Activated CD8-positive, alpha-beta memory T cell treated with anti-CD3 and anti-CD28 coated beads for 48 hours (primary cell): ENCODE data around the gene GET4.
"Not testable (repeated sequence)": the region's sequence is repeated elsewhere in the genome, so short reads cannot be mapped to it uniquely, and the experiment has no call there.

Experiments used
- DNase-seq, 3 experiments: peaks; one replicate each; pipeline ENCODE4 v3.0.0-alpha.2; 2020; ENCODE audit warnings: low read depth in 2 of 3, low spot score in 2 of 3

GET4 gene

GRCh38 chr7:845731-846130 is 30.6 kb upstream of the GET4 start:
- DNase-seq, result no peak

- DNase-seq, result not testable (repeated sequence)
Observed at GRCh38 chr7:846958-847650, 29.2 kb upstream of the GET4 start.

- not testable (repeated sequence) for DNase-seq
Observed at GRCh38 chr7:847728-848127, 28.6 kb upstream of the GET4 start.

- DNase-seq, result no peak
Observed at GRCh38 chr7:849145-849544, 27.2 kb upstream of the GET4 start.

GRCh38 chr7:849781-850180 is 26.6 kb upstream of the GET4 start:
- no peak for DNase-seq

- no peak for DNase-seq
Observed at GRCh38 chr7:851204-851603, 25.1 kb upstream of the GET4 start.

GRCh38 chr7:853366-854117 is 22.8 kb upstream of the GET4 start:
- no peak for DNase-seq

GRCh38 chr7:854118-854775 is 22.1 kb upstream of the GET4 start:
- DNase-seq, result no peak

GRCh38 chr7:855686-856369 is 20.5 kb upstream of the GET4 start:
- no peak for DNase-seq

GRCh38 chr7:856444-857095 is 19.8 kb upstream of the GET4 start:
- DNase-seq, result no peak

GRCh38 chr7:857661-858060 is 18.7 kb upstream of the GET4 start:
- DNase-seq, result no peak

- DNase-seq, result no peak
Observed at GRCh38 chr7:859359-860030, 16.9 kb upstream of the GET4 start.

- no peak for DNase-seq
Observed at GRCh38 chr7:860149-860548, 16.2 kb upstream of the GET4 start.

GRCh38 chr7:861222-861621 is 15.1 kb upstream of the GET4 start:
- no peak for DNase-seq

- no peak for DNase-seq
Observed at GRCh38 chr7:862157-862556, 14.2 kb upstream of the GET4 start.

- no peak for DNase-seq
Observed at GRCh38 chr7:863106-863505, 13.2 kb upstream of the GET4 start.

GRCh38 chr7:865921-866320 is 10.4 kb upstream of the GET4 start:
- DNase-seq, result no peak

- no peak for DNase-seq
Observed at GRCh38 chr7:867001-867405, 9.4 kb upstream of the GET4 start.

- DNase-seq, result no peak
Observed at GRCh38 chr7:867406-868188, 8.8 kb upstream of the GET4 start.

GRCh38 chr7:868189-868486 is 8.2 kb upstream of the GET4 start:
- no peak for DNase-seq
